SK-N-SH treated with all-trans-retinoic acid at 6 μM for 48 hours (cell line): ENCODE measurements around the gene PEBP1.

ENCODE experiments used
- CREB5 ChIP-seq: fragments of 250-450 bp; sonication (Bioruptor Pico); IDR thresholded peaks from 2 replicates; pipeline ENCODE4 v1.5.1; 2020; ENCODE audit warnings: low read depth, mild to moderate bottlenecking, moderate library complexity
- CSRNP3 ChIP-seq: fragments of 250-450 bp; sonication (Bioruptor Pico); IDR thresholded peaks from 2 replicates; pipeline ENCODE4 v1.5.1; 2021; ENCODE audit warnings: mild to moderate bottlenecking, moderate library complexity
- ESRRG ChIP-seq: fragments of 250-450 bp; sonication (Bioruptor Pico); IDR thresholded peaks from 2 replicates; pipeline ENCODE4 v1.6.1; 2021; ENCODE audit warnings: mild to moderate bottlenecking
- OSR1 ChIP-seq: fragments of 250-450 bp; sonication (Bioruptor Pico); IDR thresholded peaks from 2 replicates; pipeline ENCODE4 v1.8.0; 2022; ENCODE audit warnings: moderate library complexity, mild to moderate bottlenecking, inconsistent platforms
- PATZ1 ChIP-seq: fragments of 250-450 bp; sonication (Bioruptor Pico); IDR thresholded peaks from 2 replicates; pipeline ENCODE4 v1.8.0; 2020; ENCODE audit warnings: mild to moderate bottlenecking, moderate library complexity, borderline replicate concordance
- PPARA ChIP-seq: fragments of 250-450 bp; sonication (Bioruptor Pico); IDR thresholded peaks from 2 replicates; pipeline ENCODE4 v1.5.0; 2020; ENCODE audit warnings: mild to moderate bottlenecking, borderline replicate concordance
- SNAI2 ChIP-seq: fragments of 250-450 bp; sonication (Bioruptor Pico); IDR thresholded peaks from 2 replicates; pipeline ENCODE4 v1.5.0; 2020; ENCODE audit warnings: mild to moderate bottlenecking, moderate library complexity
- TCF4 ChIP-seq: fragments of 250-450 bp; sonication (Bioruptor Pico); IDR thresholded peaks from 2 replicates; pipeline ENCODE4 v1.8.0; 2021; ENCODE audit warnings: mild to moderate bottlenecking, moderate library complexity, borderline replicate concordance
- TSHZ2 ChIP-seq: fragments of 250-450 bp; sonication (Bioruptor Pico); IDR thresholded peaks from 2 replicates; pipeline ENCODE4 v1.5.0; 2020; ENCODE audit warnings: mild to moderate bottlenecking, moderate library complexity
- ZFP3 ChIP-seq: fragments of 250-450 bp; sonication (Bioruptor Pico); IDR thresholded peaks from 2 replicates; pipeline ENCODE4 v1.5.0; 2020; ENCODE audit warnings: mild to moderate bottlenecking, moderate library complexity
- ZFP30 ChIP-seq: fragments of 450-650 bp; formaldehyde crosslinking; IDR thresholded peaks from 2 replicates; pipeline ENCODE4 v1.5.0; 2022; ENCODE audit warnings: mild to moderate bottlenecking, moderate library complexity
- ZNF565 ChIP-seq: fragments of 450-650 bp; formaldehyde crosslinking; conservative IDR thresholded peaks from 2 replicates; pipeline ENCODE4 v1.5.0; 2020; ENCODE audit warnings: low read depth, mild to moderate bottlenecking, moderate library complexity
- ZNF70 ChIP-seq: fragments of 450-650 bp; formaldehyde crosslinking; IDR thresholded peaks from 2 replicates; pipeline ENCODE4 v1.5.0; 2020; ENCODE audit warnings: mild to moderate bottlenecking, moderate library complexity

GRCh38 chr12:118103201-118103600 is 32.7 kb upstream of the PEBP1 start:
- no peak for TF ChIP-seq ZFP3 (CRISPR knock-in tag)
- TF ChIP-seq TSHZ2 (CRISPR knock-in tag): no peak
- no peak for TF ChIP-seq ZFP30
- TF ChIP-seq PATZ1: no peak
- no peak for TF ChIP-seq PPARA (CRISPR knock-in tag)
- no peak for TF ChIP-seq CREB5
- no peak for TF ChIP-seq SNAI2
- no peak for TF ChIP-seq OSR1
- TF ChIP-seq ZNF565 (CRISPR knock-in tag): no peak
- TF ChIP-seq ESRRG: no peak
- TF ChIP-seq TCF4 (CRISPR knock-in tag): no peak
- no peak for TF ChIP-seq ZNF70
- TF ChIP-seq CSRNP3 (CRISPR knock-in tag): no peak
